Measurements from ENCODE around the gene RBM10. TPM values are rescaled to one million over a fixed set of nuclear protein-coding genes. Genes with fewer than 3 reads are reported as not detected.

RBM10 gene
- total RNA-seq, 4 donors from 2014 or later = 27.3 to 46.2 (median 33.7) TPM

- 0 to 24% methylated on average over 34 to 51 of the region's 51 CpGs for WGBS, 2 donors
- peak; percentile 89 to 91 for DNase-seq (ENCODE audit: low spot score in 2 of 2)
- Histone ChIP-seq H3K4me1 (peaks cover 0 to 26% (median 1%) of the 10 kb centered on the region in 4 donors), H3K9me3 (no peaks in the 10 kb centered on the region), H3K27me3 (peaks cover 0 to 9% of the 10 kb centered on the region in 2 donors), H3K4me3 (peak overlapping the region; percentile 38 to 74 (median 58)), H3K27ac (peak overlapping the region; percentile 88 to 99 (median 99)), H3K36me3 (peaks cover 0 to 12% (median 0%) of the 10 kb centered on the region in 3 donors)
- TF ChIP-seq POLR2A (IDR thresholded peaks at IDR 0.05) (peak; percentile 39 to 83), EP300 (IDR thresholded peaks at IDR 0.05) (peak; percentile 84 to 92), CTCF (IDR thresholded peaks at IDR 0.05) (no peak)
Observed at GRCh38 chrX:47233333-47234113, 88.5 kb downstream of the RBM10 start.

- H3K27me3 ChIP-seq = peaks cover 0 to 9% of the 10 kb centered on the region in 2 donors
- peak overlapping the region; percentile 88 to 99 (median 99) for H3K27ac ChIP-seq
- no peak for DNase-seq (ENCODE audit: low spot score in 2 of 2)
- no peaks in the 10 kb centered on the region for H3K9me3 ChIP-seq
- no peak for TF ChIP-seq POLR2A (IDR thresholded peaks at IDR 0.05)
- no peak for TF ChIP-seq CTCF (IDR thresholded peaks at IDR 0.05)
- no peak for TF ChIP-seq EP300 (IDR thresholded peaks at IDR 0.05)
- H3K4me1 ChIP-seq = peaks cover 0 to 26% (median 1%) of the 10 kb centered on the region in 4 donors
- H3K36me3 ChIP-seq = peaks cover 0 to 2% (median 0%) of the 10 kb centered on the region in 3 donors
- H3K4me3 ChIP-seq = peak overlapping the region in 2 of 4 donors; percentile 65 to 74
- 33 to 57% methylated on average over 3 of the region's 3 CpGs for WGBS, 2 donors
Observed at GRCh38 chrX:47234583-47234982, 89.6 kb downstream of the RBM10 start.

- Histone ChIP-seq H3K36me3 (peaks cover 0 to 11% (median 0%) of the 10 kb centered on the region in 3 donors), H3K4me1 (peaks cover 0 to 26% (median 1%) of the 10 kb centered on the region in 4 donors), H3K4me3 (no peak overlapping the region), H3K9me3 (no peaks in the 10 kb centered on the region), H3K27me3 (peaks cover 0 to 17% of the 10 kb centered on the region in 2 donors), H3K27ac (peak overlapping the region; percentile 37 to 99 (median 99))
- DNase-seq (ENCODE audit: low spot score in 2 of 2) = no peak
- 38 to 69% methylated on average over 4 of the region's 4 CpGs for WGBS, 2 donors
- peak in 1 of 2 donors; percentile 56 for TF ChIP-seq EP300 (IDR thresholded peaks at IDR 0.05)
- no peak for TF ChIP-seq CTCF (IDR thresholded peaks at IDR 0.05)
- TF ChIP-seq POLR2A (IDR thresholded peaks at IDR 0.05) = no peak
Observed at GRCh38 chrX:47235691-47236103, 90.7 kb downstream of the RBM10 start.

Small RNAs within 50 kb of the gene (small RNA-seq; reads per million reads assigned to genes)
- not detected for gene RNU12-2P

Other genes with a start within 250 kb of the RBM10 start
- 1 to 10 TPM; 3.9 to 5.4 (median 4.5) TPM for gene JADE3, start 232.8 kb upstream of the RBM10 start, total RNA-seq
- 1 to 10 TPM in 1 of 4 donors, under 1 TPM in 2, not detected in 1; 0.60 to 2.5 (median 0.87) TPM for gene RGN, start 66.8 kb upstream of the RBM10 start, total RNA-seq
- gene NDUFB11, start 519 bp upstream of the RBM10 start, total RNA-seq = 10 to 100 TPM; 45.4 to 78.1 (median 60.5) TPM
- 100 to 1,000 TPM; 124 to 168 (median 144) TPM for gene UBA1, start 48.6 kb downstream of the RBM10 start, total RNA-seq
- gene CDK16, start 73.5 kb downstream of the RBM10 start, total RNA-seq = 10 to 100 TPM; 64.9 to 94.2 (median 84.5) TPM
- 10 to 100 TPM; 54.6 to 85.8 (median 63.9) TPM for gene USP11, start 87.8 kb downstream of the RBM10 start, total RNA-seq
- gene ZNF157, start 225.4 kb downstream of the RBM10 start, total RNA-seq = 1 to 10 TPM in 1 of 4 donors, under 1 TPM in 3; 0.60 to 1.3 (median 0.72) TPM